Dedifferentiated amniotic fluid mesenchymal stem cell (primary cell): Measurements from ENCODE around the gene PRDM16.

Experiments
- DNase-seq: peaks from one replicate; pipeline ENCODE4 v3.0.0-alpha.2; 2016; ENCODE audit errors: extremely low spot score

Gene PRDM16

DNA sequence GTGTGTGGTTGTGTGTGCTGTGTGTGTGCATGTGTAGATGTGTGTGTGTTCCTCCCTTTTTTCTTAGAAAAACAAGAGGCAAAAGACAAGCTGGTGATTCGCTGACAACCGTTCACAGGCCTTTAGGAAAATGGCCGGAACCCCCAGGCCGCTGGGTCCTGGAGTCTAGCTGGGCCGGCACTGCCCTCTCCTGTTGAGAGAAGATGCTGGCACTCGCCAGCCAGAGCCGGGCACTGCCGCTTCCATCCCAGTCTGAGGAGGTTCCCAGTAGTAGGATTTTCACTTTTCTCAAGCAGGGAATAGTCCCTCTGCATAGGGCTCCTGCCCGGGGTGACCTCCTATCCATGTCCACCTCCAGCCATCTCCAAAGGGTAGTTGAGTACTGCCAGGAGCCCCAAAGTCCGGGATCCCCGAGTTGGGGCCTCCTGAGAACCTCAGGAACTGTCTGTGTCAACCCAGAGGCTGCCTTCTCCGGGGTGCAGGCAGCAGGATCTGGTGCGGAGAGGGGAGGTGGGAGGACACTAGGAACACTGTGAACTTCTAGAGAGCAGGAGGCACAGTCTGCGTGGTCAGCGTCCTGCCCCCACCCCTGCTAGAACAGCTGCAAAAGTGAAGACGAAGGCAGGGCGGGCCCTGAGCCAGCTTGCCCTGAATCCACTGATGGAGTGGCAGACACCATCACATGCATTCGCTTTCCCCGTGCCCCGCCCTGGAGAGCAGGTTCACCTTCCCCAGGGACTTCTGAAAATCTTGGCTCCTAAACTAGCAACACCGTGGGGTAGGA is 341.3 kb downstream of the PRDM16 start:
- DNase-seq: peak; percentile 43

DNA sequence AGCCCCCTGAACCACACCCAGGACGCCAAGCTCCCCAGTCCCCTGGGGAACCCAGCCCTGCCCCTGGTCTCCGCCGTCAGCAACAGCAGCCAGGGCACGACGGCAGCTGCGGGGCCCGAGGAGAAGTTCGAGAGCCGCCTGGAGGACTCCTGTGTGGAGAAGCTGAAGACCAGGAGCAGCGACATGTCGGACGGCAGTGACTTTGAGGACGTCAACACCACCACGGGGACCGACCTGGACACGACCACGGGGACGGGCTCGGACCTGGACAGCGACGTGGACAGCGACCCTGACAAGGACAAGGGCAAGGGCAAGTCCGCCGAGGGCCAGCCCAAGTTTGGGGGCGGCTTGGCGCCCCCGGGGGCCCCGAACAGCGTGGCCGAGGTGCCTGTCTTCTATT is 342.8 kb downstream of the PRDM16 start:
- DNase-seq: no peak

DNA sequence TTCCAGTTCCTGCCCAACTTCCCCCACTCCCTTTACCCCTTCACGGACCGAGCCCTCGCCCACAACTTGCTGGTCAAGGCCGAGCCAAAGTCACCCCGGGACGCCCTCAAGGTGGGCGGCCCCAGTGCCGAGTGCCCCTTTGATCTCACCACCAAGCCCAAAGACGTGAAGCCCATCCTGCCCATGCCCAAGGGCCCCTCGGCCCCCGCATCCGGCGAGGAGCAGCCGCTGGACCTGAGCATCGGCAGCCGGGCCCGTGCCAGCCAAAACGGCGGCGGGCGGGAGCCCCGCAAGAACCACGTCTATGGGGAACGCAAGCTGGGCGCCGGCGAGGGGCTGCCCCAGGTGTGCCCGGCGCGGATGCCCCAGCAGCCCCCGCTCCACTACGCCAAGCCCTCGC is 343.4 kb downstream of the PRDM16 start:
- no peak for DNase-seq

DNA sequence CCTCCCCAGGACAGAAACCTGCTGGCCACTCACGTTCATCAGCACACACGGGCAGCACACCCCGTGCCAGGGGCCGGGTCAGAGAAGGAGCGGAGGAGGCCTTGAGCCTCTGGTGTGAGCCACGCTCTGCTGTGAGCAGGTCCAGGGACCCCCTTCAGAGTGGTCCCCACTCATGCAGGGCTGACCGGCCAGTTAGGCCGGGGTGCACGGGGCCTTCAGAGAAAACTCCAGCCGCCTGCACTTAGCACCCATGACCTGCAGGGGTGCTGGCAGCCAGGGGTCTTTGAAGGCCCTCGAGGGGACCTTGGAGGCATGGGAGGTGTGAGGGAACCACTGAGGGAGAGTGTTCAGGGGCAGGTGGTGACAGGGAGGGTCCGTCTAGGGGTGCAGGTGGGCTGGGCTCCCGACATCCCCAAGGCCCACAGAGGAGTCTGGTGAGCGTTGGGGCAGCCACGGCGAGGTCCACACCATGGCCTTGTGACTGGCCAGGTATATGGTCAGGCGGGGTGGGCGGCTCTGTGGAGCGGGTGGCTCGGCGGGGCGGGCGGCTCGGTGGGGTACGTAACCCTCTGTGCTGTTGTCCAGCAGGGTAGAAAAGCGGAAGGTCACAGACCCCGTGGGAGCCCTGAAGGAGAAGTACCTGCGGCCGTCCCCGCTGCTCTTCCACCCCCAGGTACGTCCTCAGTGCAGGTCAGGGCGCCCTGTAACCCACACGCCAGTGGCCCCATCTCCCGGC is 345.1 kb downstream of the PRDM16 start:
- no peak for DNase-seq

DNA sequence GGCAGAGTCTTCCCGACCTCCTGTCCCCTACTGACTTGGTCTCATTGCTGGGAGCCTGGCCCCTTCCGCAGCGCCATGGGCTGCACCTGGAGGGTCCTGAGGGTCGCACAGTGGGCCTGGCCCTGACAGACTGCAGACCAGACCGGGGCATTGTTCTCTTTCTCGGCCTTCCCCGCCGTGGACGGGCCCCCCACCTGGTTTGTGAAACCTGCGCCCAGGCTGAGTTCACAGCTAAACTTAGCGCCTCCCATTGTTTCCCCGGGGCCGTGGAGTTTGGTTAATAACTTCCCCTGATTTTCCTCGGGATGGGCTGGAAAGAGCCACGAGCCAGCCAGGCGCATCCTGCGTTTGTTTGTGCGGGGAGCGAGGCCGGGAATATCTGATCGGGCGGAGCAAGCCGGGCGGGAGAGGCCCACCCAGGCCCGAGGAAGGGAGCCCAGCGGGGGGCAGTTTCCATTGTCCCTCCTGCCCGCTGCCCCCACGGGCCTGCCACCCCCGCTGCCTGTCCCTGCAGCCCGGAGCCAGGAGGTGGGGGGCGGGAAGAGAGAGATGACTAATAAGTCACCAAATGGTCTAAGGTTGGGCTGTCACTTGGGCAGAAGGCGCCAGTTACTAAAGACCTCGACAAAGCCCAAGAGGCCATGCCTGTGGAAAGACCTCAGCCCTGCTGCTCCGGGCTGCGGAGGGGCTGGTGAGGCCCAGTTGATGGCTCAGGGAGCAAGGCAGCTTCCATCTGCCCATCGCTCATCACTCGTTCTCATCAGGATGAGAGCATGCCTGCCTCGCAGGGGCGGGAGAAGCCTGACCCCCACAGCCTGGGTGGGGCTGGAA is 346.5 kb downstream of the PRDM16 start:
- DNase-seq: no peak

DNA sequence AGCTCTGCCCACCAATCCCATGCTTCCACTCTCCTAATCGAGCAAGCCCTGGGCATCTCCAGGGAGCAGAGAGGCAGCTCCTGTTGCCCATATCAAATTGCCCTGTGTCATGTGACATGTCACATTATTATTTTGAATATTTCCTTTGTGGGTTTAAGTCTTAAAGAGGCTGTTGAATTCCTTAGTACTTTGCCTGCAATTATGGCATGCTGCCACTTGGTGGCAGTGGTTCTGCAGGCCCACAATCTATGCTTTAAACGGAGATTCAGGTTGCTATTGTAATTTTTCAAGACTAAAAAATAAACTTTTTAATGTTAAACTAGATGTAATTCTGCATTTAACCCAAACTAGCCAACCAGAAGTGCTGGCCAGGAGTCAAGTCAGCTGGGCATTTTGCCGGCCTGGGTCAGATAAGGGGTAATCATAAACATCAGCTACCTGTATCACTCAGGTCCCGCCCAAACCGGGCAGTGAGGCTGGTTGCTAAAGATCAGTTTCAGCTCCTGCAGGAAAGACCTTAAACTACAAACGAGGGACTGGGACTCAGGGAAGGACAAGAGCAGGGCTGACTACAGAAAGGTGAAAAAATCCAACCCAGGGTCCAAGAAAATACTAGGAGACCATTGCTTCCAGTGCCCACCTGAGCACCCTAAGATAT is 348.2 kb downstream of the PRDM16 start:
- DNase-seq: no peak

DNA sequence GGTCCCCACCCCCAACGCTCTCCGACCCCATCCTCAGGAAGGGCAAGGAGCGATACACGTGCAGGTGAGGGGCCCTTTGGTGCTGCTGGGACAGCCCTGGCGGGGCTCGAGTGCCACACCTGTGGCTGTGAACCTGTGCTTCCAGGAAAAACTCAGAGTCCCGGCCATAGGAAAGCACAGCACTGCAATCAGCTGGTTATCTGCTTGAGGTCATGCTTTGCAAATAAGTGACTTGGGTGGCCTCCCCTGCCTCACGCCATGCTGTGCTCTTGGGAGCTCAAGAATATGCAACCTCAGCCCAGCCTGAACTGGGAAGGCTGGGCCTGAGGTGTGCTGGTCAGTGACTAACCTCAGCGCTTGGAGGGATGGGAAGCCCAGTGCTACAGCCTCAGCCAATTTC is 348.9 kb downstream of the PRDM16 start:
- DNase-seq: no peak

DNA sequence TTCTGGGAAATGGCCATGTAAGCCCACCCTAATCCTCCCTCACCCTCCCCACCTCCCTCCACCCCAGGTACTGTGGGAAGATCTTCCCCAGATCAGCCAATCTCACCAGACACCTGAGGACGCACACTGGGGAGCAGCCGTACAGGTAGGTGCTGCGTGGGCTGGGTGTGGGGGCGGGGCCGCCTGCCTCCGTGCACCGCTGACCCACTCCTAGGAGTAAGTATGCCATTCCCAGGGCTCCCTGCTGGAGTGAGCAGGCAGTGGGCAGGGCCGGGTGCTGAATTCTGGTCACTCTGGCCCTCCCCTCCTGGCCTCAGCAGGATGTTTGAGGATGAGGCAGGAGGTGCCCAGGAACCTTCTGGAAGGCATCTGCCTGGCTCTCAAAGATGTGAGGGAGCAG is 349.6 kb downstream of the PRDM16 start:
- DNase-seq: no peak

DNA sequence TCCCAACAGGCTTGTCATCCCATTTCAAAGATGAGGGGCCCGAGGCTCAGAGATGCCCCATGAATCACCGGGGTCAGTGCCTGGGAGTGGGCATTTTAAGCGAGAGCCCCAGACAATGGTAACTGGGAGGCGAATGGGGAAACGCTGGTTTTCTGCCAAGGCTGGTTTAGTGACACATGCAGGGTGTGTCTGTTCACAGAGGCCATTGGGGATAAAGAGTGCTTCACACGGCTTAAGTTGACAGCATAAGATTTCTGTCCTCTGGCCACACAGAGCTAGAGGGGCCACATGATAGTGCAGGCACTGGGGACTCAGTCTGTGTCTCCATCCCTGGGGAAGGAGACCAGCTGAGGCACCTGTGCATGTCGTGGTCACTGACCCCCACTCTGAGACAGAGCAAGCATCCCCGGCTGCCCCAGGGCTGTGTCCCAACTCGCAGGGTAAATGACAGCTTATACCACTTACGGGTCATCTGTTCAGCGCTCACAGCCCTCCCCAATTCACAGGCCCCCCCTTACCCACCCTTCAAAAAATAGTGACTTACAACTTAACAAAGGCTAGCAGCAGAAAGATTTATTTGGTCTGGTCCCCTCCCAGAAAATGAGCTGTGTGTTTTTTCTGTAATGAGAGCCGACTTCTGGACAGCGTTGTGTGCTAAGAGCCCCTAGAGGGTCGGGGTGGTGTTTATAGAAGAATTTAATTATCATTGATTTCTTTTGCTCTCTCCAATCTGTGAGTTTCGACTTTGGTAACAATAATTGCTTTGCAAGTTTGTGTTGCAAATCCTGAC is 350.6 kb downstream of the PRDM16 start:
- DNase-seq: no peak

DNA sequence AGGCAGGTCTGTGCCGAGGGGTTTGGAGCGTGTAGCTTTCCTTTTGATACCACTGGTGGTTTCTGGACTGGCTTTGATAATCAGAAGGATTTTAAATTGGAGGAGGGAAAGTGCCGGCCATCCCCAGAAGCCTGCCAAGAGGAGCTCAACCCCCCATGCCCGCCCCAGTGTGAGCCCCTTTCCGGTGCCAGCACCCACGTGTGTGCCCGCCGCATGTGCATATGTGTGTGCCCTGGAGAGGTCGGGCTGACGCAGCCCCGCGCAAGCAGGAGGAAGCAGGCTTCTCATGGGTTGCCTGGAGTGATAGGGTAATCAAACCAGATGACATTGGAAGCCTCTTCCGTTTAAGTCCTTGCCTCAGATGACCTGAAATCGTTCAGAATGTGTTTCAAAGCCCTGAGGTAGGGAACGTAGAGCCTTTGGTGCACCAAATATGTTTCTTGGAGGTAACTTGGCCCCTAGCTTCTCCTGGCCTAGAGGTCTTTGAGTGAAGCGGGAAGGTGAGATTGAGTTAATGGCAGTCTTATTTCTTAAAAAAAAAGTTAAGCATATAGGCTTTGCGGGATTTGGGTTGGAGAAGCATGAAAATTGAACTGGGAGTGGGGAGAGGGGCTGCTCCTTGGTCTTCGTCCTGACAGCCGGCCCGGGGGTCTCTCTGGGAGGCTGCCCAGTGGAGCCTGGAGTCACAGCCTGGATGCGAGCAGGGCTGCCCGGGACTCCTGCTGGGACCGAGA is 351.4 kb downstream of the PRDM16 start:
- no peak for DNase-seq

DNA sequence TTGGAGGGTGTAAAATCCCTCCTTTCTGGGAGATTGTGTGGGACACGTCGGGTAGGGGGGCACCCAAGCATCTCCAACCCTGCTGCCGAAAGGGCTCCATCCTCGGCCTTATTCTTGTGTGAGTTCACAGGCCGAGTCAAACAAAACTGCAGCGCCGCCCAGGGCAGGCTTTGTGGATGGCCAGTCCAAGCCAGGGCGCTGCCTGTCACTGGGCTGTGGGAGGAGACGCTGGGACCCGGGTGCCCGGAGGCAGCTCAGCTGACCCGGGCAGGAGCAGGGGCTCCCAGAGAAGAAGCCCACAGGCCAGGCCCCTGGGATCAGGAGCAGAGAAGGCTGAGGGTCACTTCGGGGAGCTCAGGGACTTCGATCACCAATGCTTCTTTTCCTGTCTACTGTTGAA is 353.6 kb downstream of the PRDM16 start:
- DNase-seq: no peak

DNA sequence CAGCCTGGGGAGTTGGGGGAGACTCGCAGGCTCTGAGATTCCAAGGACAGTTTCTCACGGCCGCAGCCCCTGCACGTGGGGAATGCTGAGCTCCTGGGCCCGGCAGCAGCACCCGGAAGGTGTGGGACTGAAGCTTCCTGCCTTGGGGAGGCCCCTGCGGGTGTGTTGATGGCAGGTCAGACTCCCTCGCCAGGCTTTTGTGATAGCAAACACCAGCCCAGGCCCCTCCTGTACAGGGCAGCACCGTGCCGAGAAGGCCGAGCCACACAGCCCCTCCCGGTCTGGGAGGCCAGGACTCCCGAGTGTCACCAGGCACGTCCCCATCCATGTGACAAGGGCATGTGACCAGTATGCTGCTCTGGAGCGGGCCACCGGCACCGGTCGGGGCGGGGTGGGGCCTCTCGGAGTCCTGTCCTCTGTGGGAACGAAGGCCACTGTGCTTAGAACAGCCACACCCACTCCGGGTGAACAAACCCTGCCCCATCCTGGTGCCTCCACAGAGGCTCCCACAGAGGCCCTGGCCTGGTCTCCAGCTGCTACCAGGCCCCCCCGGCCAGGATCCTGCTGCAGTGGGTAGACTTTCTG is 354.3 kb downstream of the PRDM16 start:
- DNase-seq: no peak

DNA sequence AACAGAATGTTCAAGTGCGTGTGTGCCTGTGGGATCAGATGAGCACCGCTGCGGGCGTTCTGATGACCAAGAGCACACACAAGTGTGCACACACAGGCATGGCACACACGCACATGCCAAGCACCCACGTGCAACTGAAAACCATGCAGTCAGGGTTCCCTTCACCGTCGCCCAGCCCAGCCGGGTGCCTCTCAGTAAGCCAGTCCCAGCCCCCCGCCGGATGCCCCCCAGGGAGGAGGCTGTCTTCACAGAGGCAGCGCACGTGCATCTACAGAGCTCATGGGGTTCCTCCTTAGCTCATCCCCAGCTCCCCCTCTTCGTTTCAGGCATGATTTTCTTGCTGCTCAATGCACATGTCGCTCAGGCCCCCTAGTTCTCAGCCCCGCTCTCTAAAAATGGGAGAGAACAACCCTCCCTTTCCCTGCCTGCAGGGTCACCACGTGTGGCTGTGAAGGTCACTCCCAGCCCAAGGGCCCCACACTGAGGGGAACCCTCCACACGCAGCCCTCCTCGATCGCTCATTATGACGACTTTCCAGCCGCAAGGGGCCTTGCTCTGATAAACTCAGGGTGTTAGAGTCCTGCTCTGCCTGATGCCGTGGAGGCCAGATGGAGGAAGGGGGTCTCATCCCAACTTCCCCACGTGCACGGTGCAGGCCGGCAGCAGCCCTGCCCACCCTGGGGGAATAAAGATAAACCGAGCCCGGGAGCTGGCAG is 355.1 kb downstream of the PRDM16 start:
- DNase-seq: no peak

DNA sequence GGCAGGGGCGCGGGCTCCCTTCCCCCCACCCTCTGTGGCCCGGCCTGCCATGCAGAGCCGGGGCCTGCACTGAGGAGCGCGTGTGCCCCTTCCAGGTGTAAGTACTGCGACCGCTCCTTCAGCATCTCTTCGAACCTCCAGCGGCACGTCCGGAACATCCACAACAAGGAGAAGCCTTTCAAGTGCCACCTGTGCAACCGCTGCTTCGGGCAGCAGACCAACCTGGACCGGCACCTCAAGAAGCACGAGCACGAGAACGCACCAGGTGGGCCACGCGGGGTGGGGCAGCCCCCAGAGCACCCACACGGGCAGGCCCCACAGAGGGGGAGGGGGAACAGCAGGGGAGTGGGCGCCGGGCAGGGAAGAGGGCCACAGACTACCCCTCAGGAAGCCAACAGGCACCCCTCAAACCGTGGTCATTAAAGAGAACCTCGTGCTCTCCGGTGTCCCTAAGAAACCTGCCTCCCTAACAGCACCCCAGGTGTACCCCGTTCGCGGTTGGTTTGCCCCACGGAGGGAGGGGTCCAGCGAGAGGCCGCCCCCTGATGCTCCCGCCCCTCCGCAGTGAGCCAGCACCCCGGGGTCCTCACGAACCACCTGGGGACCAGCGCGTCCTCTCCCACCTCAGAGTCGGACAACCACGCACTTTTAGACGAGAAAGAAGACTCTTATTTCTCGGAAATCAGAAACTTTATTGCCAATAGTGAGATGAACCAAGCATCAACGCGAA is 356.6 kb downstream of the PRDM16 start:
- no peak for DNase-seq

DNA sequence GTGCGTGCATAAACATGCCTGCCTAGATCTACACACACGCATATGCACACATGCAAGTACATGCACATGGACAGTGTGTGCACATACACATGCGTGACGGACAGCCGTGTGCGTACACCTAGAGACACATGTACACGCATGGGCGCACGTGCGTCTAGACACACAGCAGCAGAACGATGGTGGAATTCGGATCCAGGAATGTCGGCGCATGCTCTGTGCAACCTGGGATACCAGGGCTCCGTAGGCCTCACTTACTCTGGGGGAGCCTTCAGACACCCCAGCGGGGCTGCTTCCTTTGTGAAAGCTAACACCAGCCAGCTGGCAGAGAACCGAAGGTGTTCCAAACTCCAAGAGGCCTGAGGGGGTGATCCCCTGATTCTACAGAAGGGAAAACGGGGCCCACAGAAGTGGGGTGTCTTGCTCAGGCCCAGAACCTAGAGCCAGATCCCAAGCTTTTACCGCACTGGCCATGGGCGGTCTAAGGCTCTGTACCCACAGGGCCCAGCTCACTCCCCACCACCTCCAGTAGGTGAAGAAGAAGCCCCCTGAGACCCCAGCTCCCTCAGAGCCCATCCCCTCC is 358.0 kb downstream of the PRDM16 start:
- DNase-seq: no peak

DNA sequence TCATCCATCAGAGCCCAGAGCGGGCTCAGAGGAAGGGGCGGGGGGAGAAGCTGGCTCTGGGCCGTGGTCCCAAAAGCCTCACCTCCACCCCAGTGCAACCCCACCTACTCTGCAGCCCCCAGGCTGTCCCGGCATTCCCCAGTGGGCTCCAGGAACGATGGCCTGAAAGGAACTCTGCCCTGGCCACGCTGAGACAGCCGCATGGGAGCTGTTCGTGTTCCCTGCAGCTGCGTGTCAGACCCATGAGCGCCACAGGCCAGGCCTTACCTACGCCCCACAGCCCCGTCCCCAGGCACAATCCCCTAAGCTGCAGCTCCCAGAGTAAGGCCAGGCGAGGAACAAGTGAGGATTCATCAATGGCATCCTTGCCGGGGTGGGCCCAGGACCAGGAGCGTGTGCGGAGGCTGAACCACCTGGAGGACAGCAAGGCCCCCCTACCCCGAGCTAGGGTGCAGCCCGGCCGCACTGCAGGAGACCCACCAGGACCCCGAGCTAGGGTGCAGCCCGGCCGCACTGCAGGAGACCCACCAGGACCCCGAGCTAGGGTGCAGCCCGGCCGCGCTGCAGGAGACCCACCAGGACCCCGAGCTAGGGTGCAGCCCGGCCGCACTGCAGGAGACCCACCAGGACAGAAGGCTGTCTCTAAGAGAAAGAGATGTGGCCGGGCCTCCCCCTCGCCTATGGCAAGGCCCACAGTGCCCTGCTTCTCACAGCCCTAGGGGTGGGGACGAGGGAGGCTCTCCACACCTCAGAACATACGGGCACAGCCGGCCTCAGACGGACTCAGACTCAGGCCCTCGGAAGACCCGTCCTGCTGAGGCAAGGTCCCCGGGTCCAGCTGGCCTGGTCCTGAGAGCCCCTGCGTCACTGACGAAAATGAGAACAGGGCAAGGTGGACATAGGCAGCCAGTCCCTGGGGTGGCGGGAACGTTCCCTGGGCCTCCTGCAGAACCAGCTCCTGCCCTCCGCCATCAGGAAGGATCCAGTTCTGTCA is 359.0 kb downstream of the PRDM16 start:
- DNase-seq: no peak

DNA sequence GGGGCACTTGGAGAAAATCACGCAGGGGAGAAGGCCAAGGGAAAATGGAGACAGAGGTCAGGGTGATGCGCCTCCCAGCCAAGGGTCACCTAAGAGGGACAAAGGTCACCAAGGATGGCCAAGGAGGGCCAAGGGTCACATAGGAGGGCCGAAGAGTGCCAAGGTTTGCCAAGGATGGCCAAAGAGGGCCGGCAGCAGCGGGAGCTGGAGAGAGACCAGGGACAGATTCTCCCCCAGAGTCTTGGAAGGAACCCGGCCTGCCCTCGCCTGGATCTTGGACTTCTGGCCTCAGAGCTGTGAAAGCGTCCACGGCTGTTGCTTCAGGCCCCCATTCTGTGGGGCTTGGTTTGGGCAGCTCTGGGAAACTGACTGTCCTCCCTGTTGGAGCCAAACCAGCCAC is 359.9 kb downstream of the PRDM16 start:
- DNase-seq: no peak
